ENCODE data around the gene ACYP2.

ACYP2 gene

DNA sequence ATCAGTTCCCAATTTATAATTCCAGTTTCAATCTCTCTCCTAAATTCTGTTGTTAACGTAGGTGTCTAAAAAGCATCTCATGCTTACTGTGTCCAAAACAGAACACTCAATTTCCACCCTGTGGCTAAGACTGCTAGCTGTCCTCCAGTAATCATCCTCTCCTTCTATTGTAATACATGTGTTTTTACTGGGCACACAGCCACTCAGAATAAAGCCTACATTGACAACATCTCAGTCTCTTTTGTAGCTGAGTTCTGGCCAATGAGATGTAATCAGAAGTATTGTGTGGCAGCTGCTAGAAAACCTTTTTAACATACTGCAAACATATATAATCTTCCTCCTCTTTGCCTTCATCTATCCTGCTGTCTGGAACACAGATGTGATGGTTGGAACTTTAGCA, 170.0 kb downstream of the ACYP2 start:
- Histone ChIP-seq H3K4me2 (ENCODE audit: low read depth, low read length, poor library complexity, severe bottlenecking) (no peak overlapping the region), H2AFZ (ENCODE audit: low read depth, low read length, severe bottlenecking) (no peak overlapping the region), H3K36me3 (ENCODE audit: low read length) (no peaks in the 10 kb centered on the region), H3K4me3 (ENCODE audit: insufficient read depth, low read length, poor library complexity, severe bottlenecking) (no peak overlapping the region), H4K20me1 (ENCODE audit: low read depth, low read length) (no peaks in the 10 kb centered on the region), H3K27ac (ENCODE audit: low read depth, low read length) (no peak overlapping the region), H3F3A (ENCODE audit: insufficient read depth) (no peaks in the 10 kb centered on the region), H3K9me2 (replicated peaks; ENCODE audit: insufficient read depth, low read length) (no peaks in the 10 kb centered on the region), H3K79me2 (ENCODE audit: insufficient read depth, low read length) (no peaks in the 10 kb centered on the region), H3K9me3 (ENCODE audit: insufficient read depth, low read length) (no peaks in the 10 kb centered on the region), H3K9ac (ENCODE audit: low read length) (no peak overlapping the region), H3K27me3 (ENCODE audit: low read length) (no peaks in the 10 kb centered on the region)
- TF ChIP-seq, protein P1, sequence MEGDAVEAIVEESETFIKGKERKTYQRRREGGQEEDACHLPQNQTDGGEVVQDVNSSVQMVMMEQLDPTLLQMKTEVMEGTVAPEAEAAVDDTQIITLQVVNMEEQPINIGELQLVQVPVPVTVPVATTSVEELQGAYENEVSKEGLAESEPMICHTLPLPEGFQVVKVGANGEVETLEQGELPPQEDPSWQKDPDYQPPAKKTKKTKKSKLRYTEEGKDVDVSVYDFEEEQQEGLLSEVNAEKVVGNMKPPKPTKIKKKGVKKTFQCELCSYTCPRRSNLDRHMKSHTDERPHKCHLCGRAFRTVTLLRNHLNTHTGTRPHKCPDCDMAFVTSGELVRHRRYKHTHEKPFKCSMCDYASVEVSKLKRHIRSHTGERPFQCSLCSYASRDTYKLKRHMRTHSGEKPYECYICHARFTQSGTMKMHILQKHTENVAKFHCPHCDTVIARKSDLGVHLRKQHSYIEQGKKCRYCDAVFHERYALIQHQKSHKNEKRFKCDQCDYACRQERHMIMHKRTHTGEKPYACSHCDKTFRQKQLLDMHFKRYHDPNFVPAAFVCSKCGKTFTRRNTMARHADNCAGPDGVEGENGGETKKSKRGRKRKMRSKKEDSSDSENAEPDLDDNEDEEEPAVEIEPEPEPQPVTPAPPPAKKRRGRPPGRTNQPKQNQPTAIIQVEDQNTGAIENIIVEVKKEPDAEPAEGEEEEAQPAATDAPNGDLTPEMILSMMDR (IDR thresholded peaks at IDR 0.05; ENCODE audit: insufficient read depth, low read length, poor library complexity, severe bottlenecking), result no peak
- TF ChIP-seq EZH2phosphoT487 (conservative IDR thresholded peaks at IDR 0.05; ENCODE audit: low read length), result no peak

DNA sequence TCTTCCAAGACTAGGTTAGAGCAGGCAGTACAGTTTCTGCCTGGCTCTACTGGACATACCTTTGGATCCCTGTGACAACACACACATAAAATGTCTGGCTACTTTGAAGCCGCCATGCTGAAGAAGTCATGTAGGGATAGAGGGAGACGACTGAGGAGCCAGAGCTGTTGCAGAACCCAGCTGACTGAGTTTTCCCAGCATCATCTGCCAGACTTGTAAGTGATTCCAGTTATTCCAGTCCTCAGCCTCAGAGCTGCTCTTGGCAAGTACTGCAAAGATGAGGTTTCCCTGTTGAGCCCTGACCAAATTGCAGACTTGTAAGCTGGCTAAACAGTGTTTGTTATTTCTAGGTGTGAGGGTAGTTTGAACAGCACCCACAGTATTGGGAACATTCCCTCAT, 172.1 kb downstream of the ACYP2 start:
- no peaks in the 10 kb centered on the region for H3K36me3 ChIP-seq (ENCODE audit: low read length)
- no peaks in the 10 kb centered on the region for H4K20me1 ChIP-seq (ENCODE audit: low read depth, low read length)
- no peak overlapping the region for H3K27ac ChIP-seq (ENCODE audit: low read depth, low read length)
- no peak overlapping the region for H3K4me2 ChIP-seq (ENCODE audit: low read depth, low read length, poor library complexity, severe bottlenecking)
- H3K9me3 ChIP-seq (ENCODE audit: insufficient read depth, low read length), result no peaks in the 10 kb centered on the region
- H3K4me3 ChIP-seq (ENCODE audit: insufficient read depth, low read length, poor library complexity, severe bottlenecking), result no peak overlapping the region
- H2AFZ ChIP-seq (ENCODE audit: low read depth, low read length, severe bottlenecking), result no peak overlapping the region
- H3K79me2 ChIP-seq (ENCODE audit: insufficient read depth, low read length), result no peaks in the 10 kb centered on the region
- no peak overlapping the region for H3K9ac ChIP-seq (ENCODE audit: low read length)
- no peaks in the 10 kb centered on the region for H3F3A ChIP-seq (ENCODE audit: insufficient read depth)
- H3K9me2 ChIP-seq (replicated peaks; ENCODE audit: insufficient read depth, low read length), result no peaks in the 10 kb centered on the region
- no peak for TF ChIP-seq EZH2phosphoT487 (conservative IDR thresholded peaks at IDR 0.05; ENCODE audit: low read length)
- TF ChIP-seq, protein P1 (IDR thresholded peaks at IDR 0.05; ENCODE audit: insufficient read depth, low read length, poor library complexity, severe bottlenecking), result no peak
- H3K27me3 ChIP-seq (ENCODE audit: low read length), result no peaks in the 10 kb centered on the region

DNA sequence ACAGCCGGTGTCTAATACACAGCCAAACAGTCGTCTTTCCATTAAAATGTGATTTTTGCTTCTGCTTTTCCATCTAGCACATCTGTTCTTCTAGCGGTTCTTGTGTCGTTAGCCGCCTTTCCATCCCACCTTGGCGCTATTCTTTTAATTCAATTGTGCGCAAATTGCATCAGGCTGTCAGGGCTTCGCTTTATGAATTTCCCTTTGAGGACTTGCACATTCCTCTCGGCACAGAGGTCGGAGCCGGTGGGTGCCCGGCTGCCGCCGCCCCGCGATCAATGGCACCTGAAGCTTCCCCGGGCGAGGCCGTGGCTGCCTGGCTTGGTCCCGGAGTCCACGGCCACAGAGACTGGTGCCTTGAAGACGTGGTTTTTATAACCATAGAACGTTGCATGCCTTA, 174.5 kb downstream of the ACYP2 start:
- Histone ChIP-seq H3K4me2 (ENCODE audit: low read depth, low read length, poor library complexity, severe bottlenecking) (no peak overlapping the region), H4K20me1 (ENCODE audit: low read depth, low read length) (no peaks in the 10 kb centered on the region), H3K27me3 (ENCODE audit: low read length) (no peaks in the 10 kb centered on the region), H3K9ac (ENCODE audit: low read length) (no peak overlapping the region), H3K79me2 (ENCODE audit: insufficient read depth, low read length) (no peaks in the 10 kb centered on the region), H3K4me3 (ENCODE audit: insufficient read depth, low read length, poor library complexity, severe bottlenecking) (no peak overlapping the region), H3F3A (ENCODE audit: insufficient read depth) (no peaks in the 10 kb centered on the region), H3K9me3 (ENCODE audit: insufficient read depth, low read length) (no peaks in the 10 kb centered on the region), H3K27ac (ENCODE audit: low read depth, low read length) (no peak overlapping the region), H3K9me2 (replicated peaks; ENCODE audit: insufficient read depth, low read length) (no peaks in the 10 kb centered on the region), H3K36me3 (ENCODE audit: low read length) (no peaks in the 10 kb centered on the region), H2AFZ (ENCODE audit: low read depth, low read length, severe bottlenecking) (no peak overlapping the region)
- TF ChIP-seq, protein P1 (IDR thresholded peaks at IDR 0.05; ENCODE audit: insufficient read depth, low read length, poor library complexity, severe bottlenecking), result no peak
- no peak for TF ChIP-seq EZH2phosphoT487 (conservative IDR thresholded peaks at IDR 0.05; ENCODE audit: low read length)
